Endothelial cell of hepatic sinusoid (primary cell): ENCODE results near the gene LPP.

Experiments
- in situ Hi-C: cut with HindIII; loops from 2 replicates; pipeline ENCODE4 v1.10.0; 2017; ENCODE audit warnings: low sequenced_read_pairs

The LPP gene

DNA sequence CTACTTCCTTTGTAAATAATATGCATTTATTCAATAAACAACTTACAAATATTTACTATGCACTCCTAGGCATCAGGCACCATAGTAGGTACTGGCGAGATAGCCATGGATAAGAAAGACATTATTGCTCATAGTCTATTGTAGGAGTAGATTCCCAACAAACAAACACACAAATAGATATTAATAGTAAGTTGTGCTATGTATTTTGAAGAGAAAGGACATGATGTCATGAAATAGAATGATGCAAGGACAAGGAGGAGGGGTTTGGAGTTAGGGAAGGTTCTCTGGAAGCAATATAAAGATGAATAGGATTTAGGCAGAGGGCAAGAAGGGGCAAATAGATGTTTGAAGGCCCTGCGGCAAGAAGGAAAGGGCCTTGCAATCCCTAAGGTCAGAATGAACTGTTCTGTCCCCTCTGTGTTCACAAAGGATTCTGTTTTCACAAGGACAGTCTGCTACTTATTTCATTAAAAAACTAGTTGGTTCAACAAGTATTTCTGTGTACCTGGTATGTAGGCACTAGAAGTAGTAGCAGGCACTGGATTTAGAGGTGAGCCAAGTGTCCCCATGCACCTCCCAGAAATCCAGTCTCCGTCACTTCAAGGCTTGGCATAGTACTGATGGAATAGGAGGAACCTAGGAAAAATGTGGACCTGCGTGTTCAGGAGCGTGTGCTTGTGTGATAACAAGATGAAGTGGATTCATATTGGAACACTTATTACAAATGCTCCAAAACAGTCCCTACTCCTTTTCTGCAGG lies 786.0 kb downstream of the LPP start:
- in situ Hi-C loops = no loop called here
